Measurements from ENCODE around the gene CLSTN2.

DNA sequence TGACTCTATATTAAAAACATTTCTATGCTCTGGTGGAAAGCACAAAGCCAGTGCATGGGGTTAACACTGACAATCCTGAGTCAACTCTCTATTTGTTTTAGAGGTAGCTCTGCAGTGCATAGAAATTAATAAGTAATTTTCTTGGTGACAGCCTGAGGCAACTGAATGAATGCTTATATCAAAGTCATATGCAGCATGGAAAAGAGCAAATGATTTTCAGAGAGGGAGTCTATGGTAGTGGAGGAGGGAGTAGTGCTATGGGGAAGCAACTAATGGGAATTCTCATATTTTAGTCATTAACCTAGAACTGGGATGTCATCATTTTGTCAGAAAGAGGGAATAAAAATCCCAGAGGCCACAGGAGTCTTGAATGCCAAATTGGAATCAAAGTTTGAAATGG lies 99.1 kb downstream of the CLSTN2 start:
- TF ChIP-seq CTCF (IDR thresholded peaks at IDR 0.05) (no peak), POLR2AphosphoS5 (IDR thresholded peaks at IDR 0.05; ENCODE audit: insufficient read depth in 1 of 2, low read depth in 1 of 2) (no peak), POLR2A (IDR thresholded peaks at IDR 0.05) (no peak)

Data from vagina (tissue), 2 donors.